H9 (cell line): Measurements from ENCODE around the gene TSPAN4. TPM values are rescaled to one million over a fixed set of nuclear protein-coding genes. Genes with fewer than 3 reads are reported as not detected.

Experiments used
- DNase-seq: peaks from one replicate; pipeline ENCODE4 v3.0.0-alpha.2; 2017
- H2AFZ ChIP-seq: one replicate; pipeline ENCODE4 v1.6.1; 2013; ENCODE audit warnings: mild to moderate bottlenecking, low read length, control low read depth, moderate library complexity
- H2AK5ac ChIP-seq: 2 replicates; pipeline ENCODE4 v1.6.1; 2013; ENCODE audit warnings: low read length, control low read depth, mixed read lengths; ENCODE audit not compliant: insufficient read length
- H2BK120ac ChIP-seq: one replicate; pipeline ENCODE4 v1.6.1; 2013; ENCODE audit warnings: low read depth, mild to moderate bottlenecking, low read length, control low read depth, inconsistent platforms; ENCODE audit not compliant: poor library complexity, severe bottlenecking
- H2BK12ac ChIP-seq: 2 replicates; pipeline ENCODE4 v1.6.1; 2013; ENCODE audit warnings: low read length, control low read depth, mixed read lengths, low read depth; ENCODE audit not compliant: insufficient read length
- H2BK15ac ChIP-seq: 2 replicates; pipeline ENCODE4 v1.6.1; 2013; ENCODE audit warnings: low read depth, low read length, control low read depth
- H2BK20ac ChIP-seq: one replicate; pipeline ENCODE4 v1.6.1; 2013; ENCODE audit warnings: low read depth, mild to moderate bottlenecking, low read length, control low read depth, inconsistent platforms; ENCODE audit not compliant: poor library complexity, severe bottlenecking
- H2BK5ac ChIP-seq: 2 replicates; pipeline ENCODE4 v1.6.1; 2013; ENCODE audit warnings: low read length, control low read depth, mixed read lengths; ENCODE audit not compliant: insufficient read length
- H3K14ac ChIP-seq: 2 replicates; pipeline ENCODE4 v1.6.1; 2013; ENCODE audit warnings: low read length, control low read depth; ENCODE audit not compliant: insufficient read depth
- H3K18ac ChIP-seq: 2 replicates; pipeline ENCODE4 v1.6.1; 2013; ENCODE audit warnings: low read depth, mild to moderate bottlenecking, mixed read lengths, low read length, control low read depth; ENCODE audit not compliant: insufficient read length
- H3K23ac ChIP-seq: 2 replicates; pipeline ENCODE4 v1.6.1; 2013; ENCODE audit warnings: low read length, control low read depth, mixed read lengths, low read depth; ENCODE audit not compliant: insufficient read length
- H3K23me2 ChIP-seq: 2 replicates; pipeline ENCODE4 v1.6.1; 2013; ENCODE audit warnings: low read depth, mild to moderate bottlenecking, mixed read lengths, low read length, control low read depth; ENCODE audit not compliant: insufficient read length, poor library complexity, severe bottlenecking
- H3K27ac ChIP-seq: 2 replicates; pipeline ENCODE4 v1.5.1; 2013; ENCODE audit warnings: low read length, control low read depth, mixed read lengths, low read depth; ENCODE audit not compliant: insufficient read length
- H3K27me3 ChIP-seq: 2 replicates; pipeline ENCODE4 v1.6.1; 2013; ENCODE audit warnings: low read length, control low read depth, inconsistent platforms; ENCODE audit not compliant: insufficient read depth
- H3K4ac ChIP-seq: 2 replicates; pipeline ENCODE4 v1.6.1; 2013; ENCODE audit warnings: low read depth, mild to moderate bottlenecking, control low read depth, inconsistent platforms, low read length, moderate library complexity
- H3K4me1 ChIP-seq: 2 replicates; pipeline ENCODE4 v1.6.1; 2013; ENCODE audit warnings: low read length, control low read depth, inconsistent platforms; ENCODE audit not compliant: insufficient read depth
- H3K4me2 ChIP-seq: 2 replicates; pipeline ENCODE4 v1.6.1; 2013; ENCODE audit warnings: low read length, control low read depth, mixed read lengths; ENCODE audit not compliant: insufficient read length, insufficient read depth
- H3K56ac ChIP-seq: 2 replicates; pipeline ENCODE4 v1.6.1; 2013; ENCODE audit warnings: low read depth, mild to moderate bottlenecking, mixed read lengths, low read length, control low read depth; ENCODE audit not compliant: insufficient read length
- H3K79me1 ChIP-seq: 2 replicates; pipeline ENCODE4 v1.6.1; 2013; ENCODE audit warnings: low read depth, mild to moderate bottlenecking, moderate library complexity, low read length, control low read depth, inconsistent platforms; ENCODE audit not compliant: insufficient read depth, poor library complexity, severe bottlenecking
- H3K79me2 ChIP-seq: 2 replicates; pipeline ENCODE4 v1.6.1; 2013; ENCODE audit warnings: low read length, control low read depth, inconsistent platforms; ENCODE audit not compliant: insufficient read depth
- H3K9ac ChIP-seq: 2 replicates; pipeline ENCODE4 v1.6.1; 2013; ENCODE audit warnings: low read length, control low read depth, mixed read lengths; ENCODE audit not compliant: insufficient read length; ENCODE audit errors: extremely low read depth
- H3K9me3 ChIP-seq: one replicate; pipeline ENCODE4 v1.6.1; 2013; ENCODE audit warnings: low read depth, low read length, inconsistent platforms; ENCODE audit not compliant: control insufficient read depth
- H3T11ph ChIP-seq: one replicate; pipeline ENCODE4 v1.6.1; 2013; ENCODE audit warnings: mild to moderate bottlenecking, low read length, control low read depth, inconsistent platforms
- H4K20me1 ChIP-seq: one replicate; pipeline ENCODE4 v1.6.1; 2013; ENCODE audit not compliant: control insufficient read depth, insufficient read length, insufficient read depth
- H4K5ac ChIP-seq: 2 replicates; pipeline ENCODE4 v1.6.1; 2013; ENCODE audit warnings: low read depth, mild to moderate bottlenecking, mixed read lengths, low read length, control low read depth; ENCODE audit not compliant: insufficient read length
- H4K8ac ChIP-seq: replicated peaks from 2 replicates; pipeline ENCODE4 v1.6.1; 2013; ENCODE audit warnings: low read length, control low read depth, mixed read lengths, low read depth; ENCODE audit not compliant: insufficient read length
- H4K91ac ChIP-seq: 2 replicates; pipeline ENCODE4 v1.6.1; 2013; ENCODE audit warnings: low read depth, mild to moderate bottlenecking, moderate library complexity, mixed read lengths, low read length, control low read depth; ENCODE audit not compliant: insufficient read length
- H3K27ac Mint-ChIP-seq, 3 experiments: 2 replicates in 2 of 3; 3 replicates in 1 of 3; pipeline ENCODE4 v1.8.0; 2020 to 2021; ENCODE audit warnings: mixed read lengths in 3 of 3, mild to moderate bottlenecking in 1 of 3, moderate library complexity in 1 of 3
- H3K27me3 Mint-ChIP-seq: 2 replicates; pipeline ENCODE4 v1.8.0; 2021; ENCODE audit warnings: low read depth, mild to moderate bottlenecking, moderate library complexity, mixed read lengths
- H3K36me3 Mint-ChIP-seq, 3 experiments: 2 replicates in 2 of 3; 3 replicates in 1 of 3; pipeline ENCODE4 v1.8.0; 2020 to 2021; ENCODE audit warnings: low read depth in 3 of 3, mixed read lengths in 3 of 3; ENCODE audit not compliant: insufficient read depth in 1 of 3
- H3K4me1 Mint-ChIP-seq, 2 experiments: 2 replicates each; pipeline ENCODE4 v1.8.0; 2020; ENCODE audit warnings: mixed read lengths in 2 of 2
- H3K4me3 Mint-ChIP-seq, 2 experiments: 2 replicates in 1 of 2; 3 replicates in 1 of 2; pipeline ENCODE4 v1.8.0; 2020 to 2021; ENCODE audit warnings: mild to moderate bottlenecking in 2 of 2, mixed read lengths in 2 of 2, moderate library complexity in 1 of 2
- H3K9me3 Mint-ChIP-seq, 2 experiments: 2 replicates in 1 of 2; 3 replicates in 1 of 2; pipeline ENCODE4 v1.8.0; 2020; ENCODE audit warnings: mild to moderate bottlenecking in 2 of 2, mixed read lengths in 2 of 2, moderate library complexity in 1 of 2
- CTCF ChIP-seq: fragments of 200-600 bp; sonication (generic); conservative IDR thresholded peaks from 3 replicates; pipeline ENCODE4 v1.8.0; 2021; ENCODE audit warnings: antibody characterized with exemption, mild to moderate bottlenecking
- WGBS: extraction: QIAGEN DNeasy Blood & Tissue Kit; methylation state at CpG from one replicate; pipeline ENCODE4 v1.1.7; 2013; ENCODE audit warnings: missing lambda C conversion rate, low lambda C conversion rate, mixed read lengths; ENCODE audit not compliant: insufficient read length; ENCODE audit errors: extremely low coverage; 5-methylcytosine and 5-hydroxymethylcytosine counted together
- total RNA-seq: library from RNA; stranded (reverse); gene quantifications from 2 replicates; pipeline ENCODE4 v1.2.1, GENCODE V29; 2021

Gene TSPAN4
- total RNA-seq, 1 experiment from 2014 or later, result 64.6 TPM

DNA sequence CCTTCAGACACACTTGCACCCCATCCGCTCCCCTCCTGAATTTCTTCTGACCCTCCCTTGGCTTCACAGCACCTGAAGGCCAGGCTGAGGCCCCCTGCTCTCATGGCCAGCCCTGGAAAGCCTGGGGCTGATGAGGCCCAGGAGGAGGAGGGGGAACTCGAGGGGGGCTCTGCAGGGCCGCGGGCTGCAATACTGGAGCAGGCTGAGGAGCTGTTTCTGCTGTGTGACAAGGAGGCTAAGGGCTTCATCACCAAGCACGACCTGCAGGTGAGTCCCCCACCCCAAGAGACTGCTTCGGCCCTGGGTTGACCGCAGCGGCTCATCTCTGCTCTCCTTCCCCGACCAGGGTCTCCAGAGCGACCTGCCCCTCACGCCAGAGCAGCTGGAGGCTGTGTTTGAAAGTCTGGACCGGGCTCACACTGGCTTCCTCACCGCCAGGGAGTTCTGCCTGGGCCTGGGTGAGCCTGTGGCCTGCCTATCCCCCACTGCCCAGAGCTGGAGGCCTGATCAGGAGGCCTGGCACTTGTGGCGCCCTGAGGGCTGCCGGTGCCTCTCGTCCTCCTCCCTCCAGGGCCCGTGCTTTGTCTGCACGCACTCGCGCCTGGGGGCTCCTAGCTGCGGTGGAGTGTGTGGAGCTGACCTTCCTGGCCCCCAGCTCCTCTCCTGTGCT is 14.0 kb upstream of the TSPAN4 start:
- Histone ChIP-seq H3K27me3 (peaks cover 9% of the 10 kb centered on the region; the same call in 1 of the 2 replicates), H3K9ac (no peak overlapping the region)

More for the DNA sequence above, 14.0 kb upstream of the TSPAN4 start:
- H3K27me3 Mint-ChIP-seq, result peaks cover 36% of the 10 kb centered on the region
- Histone ChIP-seq H3K79me1 (no peaks in the 10 kb centered on the region), H3K23me2 (peaks cover 29% of the 10 kb centered on the region), H3K23ac (no peak overlapping the region), H3K14ac (no peak overlapping the region), H2AK5ac (no peak overlapping the region), H4K20me1 (no peaks in the 10 kb centered on the region), H4K5ac (no peak overlapping the region), H2BK15ac (no peak overlapping the region), H2BK20ac (no peak overlapping the region), H2BK5ac (no peak overlapping the region), H3K79me2 (no peaks in the 10 kb centered on the region), H3K56ac (no peak overlapping the region), H2BK12ac (no peak overlapping the region), H3T11ph (no peak overlapping the region), H3K27ac (no peak overlapping the region), H4K91ac (no peak overlapping the region), H3K18ac (no peak overlapping the region), H2AFZ (no peak overlapping the region), H3K4me2 (peak overlapping the region; percentile 56), H3K4me1 (no peaks in the 10 kb centered on the region; the same call in 1 of the 2 replicates), H2BK120ac (no peak overlapping the region), H3K9me3 (no peaks in the 10 kb centered on the region), H4K8ac (no peak overlapping the region), H3K4ac (no peak overlapping the region)
- H3K9me3 Mint-ChIP-seq, result no peaks in the 10 kb centered on the region
- no CpG with 5 or more reads among the region's 21 CpGs for WGBS
- H3K36me3 Mint-ChIP-seq, result peaks cover 0 to 12% (median 10%) of the 10 kb centered on the region in 3 experiments; a peak in 6 of 7 replicates
- peak overlapping the region in 1 of 3 experiments; percentile 18; a peak in 1 of 7 replicates for H3K27ac Mint-ChIP-seq
- TF ChIP-seq CTCF, result no peak
- no peak for DNase-seq
- H3K4me3 Mint-ChIP-seq, result peak overlapping the region; percentile 64 to 84
- H3K4me1 Mint-ChIP-seq, result peaks cover 32 to 46% of the 10 kb centered on the region in 2 experiments
